Fibroblast of lung (primary cell): ENCODE results near the gene WDR75.

Source experiments
- EZH2 ChIP-seq: IDR thresholded peaks from 2 replicates; pipeline ENCODE4 v1.5.1; 2012; ENCODE audit warnings: low read length, control low read depth, mild to moderate bottlenecking; ENCODE audit errors: missing control alignments
- TF ChIP-seq, protein P1 (sequence below), 2 donors: IDR thresholded peaks in 1 of 2; conservative IDR thresholded peaks in 1 of 2; 1 replicate in 1 of 2; 2 replicates in 1 of 2; pipeline ENCODE4 v1.5.1; 2011 to 2012; ENCODE audit warnings: low read length in 2 of 2, control low read depth in 1 of 2, inconsistent platforms in 1 of 2, low read depth in 1 of 2, mild to moderate bottlenecking in 1 of 2

DNA sequence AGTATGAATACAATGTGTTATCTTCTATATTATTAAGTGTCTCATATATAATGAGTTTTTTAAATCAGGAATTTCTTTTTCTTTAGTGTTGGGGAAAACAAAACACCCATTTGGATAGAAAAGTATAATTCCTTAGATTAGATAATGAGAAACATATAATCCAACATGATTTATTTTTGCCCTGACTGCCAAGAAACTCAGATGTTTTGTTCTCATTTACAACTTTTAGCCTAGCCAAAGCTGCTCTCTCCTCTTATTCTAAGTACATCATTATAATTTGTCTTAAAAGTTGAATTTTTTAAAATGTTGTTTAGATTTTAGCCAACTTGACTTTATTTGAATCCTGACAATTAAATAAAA, 70.7 kb downstream of the WDR75 start:
- no peak for TF ChIP-seq EZH2
- TF ChIP-seq, protein P1, sequence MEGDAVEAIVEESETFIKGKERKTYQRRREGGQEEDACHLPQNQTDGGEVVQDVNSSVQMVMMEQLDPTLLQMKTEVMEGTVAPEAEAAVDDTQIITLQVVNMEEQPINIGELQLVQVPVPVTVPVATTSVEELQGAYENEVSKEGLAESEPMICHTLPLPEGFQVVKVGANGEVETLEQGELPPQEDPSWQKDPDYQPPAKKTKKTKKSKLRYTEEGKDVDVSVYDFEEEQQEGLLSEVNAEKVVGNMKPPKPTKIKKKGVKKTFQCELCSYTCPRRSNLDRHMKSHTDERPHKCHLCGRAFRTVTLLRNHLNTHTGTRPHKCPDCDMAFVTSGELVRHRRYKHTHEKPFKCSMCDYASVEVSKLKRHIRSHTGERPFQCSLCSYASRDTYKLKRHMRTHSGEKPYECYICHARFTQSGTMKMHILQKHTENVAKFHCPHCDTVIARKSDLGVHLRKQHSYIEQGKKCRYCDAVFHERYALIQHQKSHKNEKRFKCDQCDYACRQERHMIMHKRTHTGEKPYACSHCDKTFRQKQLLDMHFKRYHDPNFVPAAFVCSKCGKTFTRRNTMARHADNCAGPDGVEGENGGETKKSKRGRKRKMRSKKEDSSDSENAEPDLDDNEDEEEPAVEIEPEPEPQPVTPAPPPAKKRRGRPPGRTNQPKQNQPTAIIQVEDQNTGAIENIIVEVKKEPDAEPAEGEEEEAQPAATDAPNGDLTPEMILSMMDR (conservative IDR thresholded peaks at IDR 0.05 in 1 of 2, IDR thresholded peaks at IDR 0.05 in 1 of 2; ENCODE audit: low read depth in 1 of 2, low read length in 2 of 2), result no peak
